Measurements from ENCODE around the gene PPFIBP2.

PPFIBP2 gene

GRCh38 chr11:7582338-7582985 lies 68.7 kb downstream of the PPFIBP2 start:
- no peak for DNase-seq (ENCODE audit: low read depth)
- TF ChIP-seq, protein P1, sequence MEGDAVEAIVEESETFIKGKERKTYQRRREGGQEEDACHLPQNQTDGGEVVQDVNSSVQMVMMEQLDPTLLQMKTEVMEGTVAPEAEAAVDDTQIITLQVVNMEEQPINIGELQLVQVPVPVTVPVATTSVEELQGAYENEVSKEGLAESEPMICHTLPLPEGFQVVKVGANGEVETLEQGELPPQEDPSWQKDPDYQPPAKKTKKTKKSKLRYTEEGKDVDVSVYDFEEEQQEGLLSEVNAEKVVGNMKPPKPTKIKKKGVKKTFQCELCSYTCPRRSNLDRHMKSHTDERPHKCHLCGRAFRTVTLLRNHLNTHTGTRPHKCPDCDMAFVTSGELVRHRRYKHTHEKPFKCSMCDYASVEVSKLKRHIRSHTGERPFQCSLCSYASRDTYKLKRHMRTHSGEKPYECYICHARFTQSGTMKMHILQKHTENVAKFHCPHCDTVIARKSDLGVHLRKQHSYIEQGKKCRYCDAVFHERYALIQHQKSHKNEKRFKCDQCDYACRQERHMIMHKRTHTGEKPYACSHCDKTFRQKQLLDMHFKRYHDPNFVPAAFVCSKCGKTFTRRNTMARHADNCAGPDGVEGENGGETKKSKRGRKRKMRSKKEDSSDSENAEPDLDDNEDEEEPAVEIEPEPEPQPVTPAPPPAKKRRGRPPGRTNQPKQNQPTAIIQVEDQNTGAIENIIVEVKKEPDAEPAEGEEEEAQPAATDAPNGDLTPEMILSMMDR (IDR thresholded peaks at IDR 0.05; ENCODE audit: insufficient read depth, low read depth, low read length, missing control alignments): no peak
- no peak overlapping the region for H3K4me3 ChIP-seq (ENCODE audit: low read length)

DNA sequence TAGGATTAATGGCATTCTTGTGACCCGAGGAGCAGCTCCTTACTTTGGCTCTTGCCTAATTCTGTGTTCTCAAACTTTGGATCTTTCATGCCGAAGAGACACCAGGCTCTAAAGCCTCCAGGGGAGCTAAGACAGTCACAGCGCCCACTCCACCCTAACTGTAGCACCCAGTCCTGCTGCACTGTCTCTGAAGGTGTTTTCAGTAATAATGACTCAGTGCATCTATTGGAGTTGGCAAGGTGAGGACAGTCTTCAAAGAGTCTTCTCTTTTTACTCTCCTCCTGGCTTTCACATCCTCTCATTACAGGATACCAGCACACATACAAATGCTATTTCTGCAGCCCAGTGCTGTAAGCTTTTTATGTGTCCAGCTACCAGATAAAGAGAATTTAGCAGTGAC lies 69.4 kb downstream of the PPFIBP2 start:
- TF ChIP-seq, protein P1 (IDR thresholded peaks at IDR 0.05; ENCODE audit: insufficient read depth, low read depth, low read length, missing control alignments): no peak
- H3K4me3 ChIP-seq (ENCODE audit: low read length): no peak overlapping the region
- no peak for DNase-seq (ENCODE audit: low read depth)

- H3K4me3 ChIP-seq (ENCODE audit: low read length): no peak overlapping the region
- TF ChIP-seq, protein P1 (IDR thresholded peaks at IDR 0.05; ENCODE audit: insufficient read depth, low read depth, low read length, missing control alignments): no peak
- DNase-seq (ENCODE audit: low read depth): no peak
Measured at GRCh38 chr11:7584910-7585309, 71.1 kb downstream of the PPFIBP2 start.

- no peak for DNase-seq (ENCODE audit: low read depth)
- TF ChIP-seq, protein P1 (IDR thresholded peaks at IDR 0.05; ENCODE audit: insufficient read depth, low read depth, low read length, missing control alignments): no peak
- no peak overlapping the region for H3K4me3 ChIP-seq (ENCODE audit: low read length)
Measured at GRCh38 chr11:7585816-7586215, 72.0 kb downstream of the PPFIBP2 start.

DNA sequence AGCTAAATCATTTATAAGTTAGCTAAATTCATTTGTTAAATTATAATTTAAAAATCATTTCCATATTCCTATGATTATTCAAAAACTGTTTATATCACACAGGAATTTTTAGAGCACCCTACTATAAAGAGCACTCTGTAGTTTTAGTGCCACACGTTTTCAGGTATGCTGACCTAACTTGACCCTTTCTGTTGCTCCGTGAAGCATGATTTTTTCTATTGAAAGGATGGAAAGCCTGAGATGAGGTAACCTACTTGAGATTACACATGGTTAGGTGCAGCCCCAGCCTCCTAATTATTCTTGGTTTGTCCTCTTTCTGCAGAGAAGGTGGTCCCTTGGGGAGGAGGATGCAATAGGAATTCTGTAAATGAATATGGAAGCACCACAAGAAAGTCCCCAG lies 72.6 kb downstream of the PPFIBP2 start:
- H3K4me3 ChIP-seq (ENCODE audit: low read length): no peak overlapping the region
- TF ChIP-seq, protein P1 (IDR thresholded peaks at IDR 0.05; ENCODE audit: insufficient read depth, low read depth, low read length, missing control alignments): no peak
- DNase-seq (ENCODE audit: low read depth): no peak

DNA sequence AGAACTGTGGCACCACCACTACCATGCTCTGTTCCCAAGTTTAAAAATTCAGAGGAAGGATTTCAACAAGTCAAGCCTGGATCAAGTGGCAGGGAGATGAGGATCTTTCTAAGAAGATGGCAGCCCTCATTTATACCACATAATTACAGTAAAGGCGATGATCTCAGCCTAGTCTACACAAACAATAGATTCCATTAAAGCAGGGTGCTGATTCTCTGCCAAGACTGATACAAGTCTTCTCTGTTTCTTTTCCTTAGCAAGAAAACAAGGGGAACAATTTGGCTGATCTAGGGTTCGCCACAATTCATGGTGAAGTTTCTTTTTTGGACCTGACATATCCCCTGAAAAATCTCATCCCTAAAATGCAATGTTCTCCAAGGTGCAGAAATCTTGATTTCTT lies 73.9 kb downstream of the PPFIBP2 start:
- H3K4me3 ChIP-seq (ENCODE audit: low read length): no peak overlapping the region
- TF ChIP-seq, protein P1 (IDR thresholded peaks at IDR 0.05; ENCODE audit: insufficient read depth, low read depth, low read length, missing control alignments): no peak
- no peak for DNase-seq (ENCODE audit: low read depth)

DNA sequence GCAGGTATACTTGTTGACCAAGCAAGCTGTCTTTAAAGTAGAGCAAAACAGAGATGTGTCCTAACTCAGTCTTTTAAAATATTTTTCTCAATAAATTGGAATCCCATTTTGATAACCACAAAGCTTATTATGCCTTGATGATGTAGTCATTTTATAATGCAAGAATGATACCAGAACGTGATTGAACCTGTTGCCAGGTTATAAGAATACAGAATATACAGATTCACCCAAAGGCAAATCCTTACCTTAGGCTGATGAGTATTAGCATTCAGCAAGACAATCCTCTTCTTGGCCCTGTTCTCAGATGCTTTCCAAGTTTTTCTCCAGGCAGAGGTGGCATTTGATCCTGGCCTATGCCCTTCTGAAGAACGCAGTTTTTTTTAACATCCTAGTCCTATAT lies 76.1 kb downstream of the PPFIBP2 start:
- DNase-seq (ENCODE audit: low read depth): peak; percentile 81
- TF ChIP-seq, protein P1 (IDR thresholded peaks at IDR 0.05; ENCODE audit: insufficient read depth, low read depth, low read length, missing control alignments): no peak
- H3K4me3 ChIP-seq (ENCODE audit: low read length): no peak overlapping the region
